AG09309 (cell line): ENCODE data around the gene NTN3.
A peak's percentile ranks its signal among the peaks of the same experiment; 100 is the strongest.

Experiments
- DNase-seq: peaks from one replicate; pipeline ENCODE4 v3.0.0-alpha.2; 2010; ENCODE audit warnings: low read depth
- H3K4me3 ChIP-seq: 2 replicates; pipeline ENCODE4 v1.5.1; 2011; ENCODE audit warnings: mild to moderate bottlenecking, low read depth, low read length, moderate library complexity; ENCODE audit not compliant: control insufficient read depth
- TF ChIP-seq, protein P1 (sequence below): IDR thresholded peaks from 2 replicates; pipeline ENCODE4 v1.5.1; 2011; ENCODE audit warnings: mild to moderate bottlenecking, low read depth, low read length, inconsistent platforms; ENCODE audit not compliant: insufficient read depth, control insufficient read depth; ENCODE audit errors: missing control alignments

Gene NTN3

DNA sequence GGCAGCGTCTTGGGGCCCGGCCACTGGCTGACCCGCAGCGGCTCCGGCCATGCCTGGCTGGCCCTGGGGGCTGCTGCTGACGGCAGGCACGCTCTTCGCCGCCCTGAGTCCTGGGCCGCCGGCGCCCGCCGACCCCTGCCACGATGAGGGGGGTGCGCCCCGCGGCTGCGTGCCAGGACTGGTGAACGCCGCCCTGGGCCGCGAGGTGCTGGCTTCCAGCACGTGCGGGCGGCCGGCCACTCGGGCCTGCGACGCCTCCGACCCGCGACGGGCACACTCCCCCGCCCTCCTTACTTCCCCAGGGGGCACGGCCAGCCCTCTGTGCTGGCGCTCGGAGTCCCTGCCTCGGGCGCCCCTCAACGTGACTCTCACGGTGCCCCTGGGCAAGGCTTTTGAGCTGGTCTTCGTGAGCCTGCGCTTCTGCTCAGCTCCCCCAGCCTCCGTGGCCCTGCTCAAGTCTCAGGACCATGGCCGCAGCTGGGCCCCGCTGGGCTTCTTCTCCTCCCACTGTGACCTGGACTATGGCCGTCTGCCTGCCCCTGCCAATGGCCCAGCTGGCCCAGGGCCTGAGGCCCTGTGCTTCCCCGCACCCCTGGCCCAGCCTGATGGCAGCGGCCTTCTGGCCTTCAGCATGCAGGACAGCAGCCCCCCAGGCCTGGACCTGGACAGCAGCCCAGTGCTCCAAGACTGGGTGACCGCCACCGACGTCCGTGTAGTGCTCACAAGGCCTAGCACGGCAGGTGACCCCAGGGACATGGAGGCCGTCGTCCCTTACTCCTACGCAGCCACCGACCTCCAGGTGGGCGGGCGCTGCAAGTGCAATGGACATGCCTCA lies 773 bp downstream of the NTN3 start:
- no peak overlapping the region; the same call in none of the 2 replicates for H3K4me3 ChIP-seq
- TF ChIP-seq, protein P1, sequence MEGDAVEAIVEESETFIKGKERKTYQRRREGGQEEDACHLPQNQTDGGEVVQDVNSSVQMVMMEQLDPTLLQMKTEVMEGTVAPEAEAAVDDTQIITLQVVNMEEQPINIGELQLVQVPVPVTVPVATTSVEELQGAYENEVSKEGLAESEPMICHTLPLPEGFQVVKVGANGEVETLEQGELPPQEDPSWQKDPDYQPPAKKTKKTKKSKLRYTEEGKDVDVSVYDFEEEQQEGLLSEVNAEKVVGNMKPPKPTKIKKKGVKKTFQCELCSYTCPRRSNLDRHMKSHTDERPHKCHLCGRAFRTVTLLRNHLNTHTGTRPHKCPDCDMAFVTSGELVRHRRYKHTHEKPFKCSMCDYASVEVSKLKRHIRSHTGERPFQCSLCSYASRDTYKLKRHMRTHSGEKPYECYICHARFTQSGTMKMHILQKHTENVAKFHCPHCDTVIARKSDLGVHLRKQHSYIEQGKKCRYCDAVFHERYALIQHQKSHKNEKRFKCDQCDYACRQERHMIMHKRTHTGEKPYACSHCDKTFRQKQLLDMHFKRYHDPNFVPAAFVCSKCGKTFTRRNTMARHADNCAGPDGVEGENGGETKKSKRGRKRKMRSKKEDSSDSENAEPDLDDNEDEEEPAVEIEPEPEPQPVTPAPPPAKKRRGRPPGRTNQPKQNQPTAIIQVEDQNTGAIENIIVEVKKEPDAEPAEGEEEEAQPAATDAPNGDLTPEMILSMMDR, result no peak
- no peak for DNase-seq

DNA sequence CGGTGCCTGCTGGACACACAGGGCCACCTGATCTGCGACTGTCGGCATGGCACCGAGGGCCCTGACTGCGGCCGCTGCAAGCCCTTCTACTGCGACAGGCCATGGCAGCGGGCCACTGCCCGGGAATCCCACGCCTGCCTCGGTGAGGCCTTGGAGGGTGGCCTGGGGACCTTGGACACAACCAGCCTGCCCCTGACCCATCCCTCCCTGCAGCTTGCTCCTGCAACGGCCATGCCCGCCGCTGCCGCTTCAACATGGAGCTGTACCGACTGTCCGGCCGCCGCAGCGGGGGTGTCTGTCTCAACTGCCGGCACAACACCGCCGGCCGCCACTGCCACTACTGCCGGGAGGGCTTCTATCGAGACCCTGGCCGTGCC lies 1.4 kb downstream of the NTN3 start:
- TF ChIP-seq, protein P1, result no peak
- no peak for DNase-seq

DNA sequence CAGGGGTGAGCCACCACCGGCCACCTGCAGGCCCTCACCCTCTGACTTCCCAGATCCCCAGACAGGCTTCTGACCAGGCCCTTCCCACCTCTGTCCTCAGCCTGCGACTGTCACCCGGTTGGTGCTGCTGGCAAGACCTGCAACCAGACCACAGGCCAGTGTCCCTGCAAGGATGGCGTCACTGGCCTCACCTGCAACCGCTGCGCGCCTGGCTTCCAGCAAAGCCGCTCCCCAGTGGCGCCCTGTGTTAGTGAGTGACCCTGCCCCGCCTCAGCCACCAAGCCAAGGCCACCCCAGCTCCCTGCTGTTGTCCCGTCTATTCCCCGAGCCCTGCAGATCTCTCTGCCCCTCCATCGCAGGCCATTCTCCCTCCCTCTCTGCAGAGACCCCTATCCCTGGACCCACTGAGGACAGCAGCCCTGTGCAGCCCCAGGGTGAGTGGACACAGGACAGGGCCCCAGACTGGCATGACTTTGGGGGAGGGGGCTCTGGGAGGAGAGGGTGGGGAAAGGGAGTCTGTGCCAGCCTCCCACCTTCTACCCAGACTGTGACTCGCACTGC lies 1.9 kb downstream of the NTN3 start:
- TF ChIP-seq, protein P1, result no peak
- H3K4me3 ChIP-seq, result no peak overlapping the region

More for the DNA sequence above, 1.4 kb downstream of the NTN3 start:
- H3K4me3 ChIP-seq, result no peak overlapping the region

DNA sequence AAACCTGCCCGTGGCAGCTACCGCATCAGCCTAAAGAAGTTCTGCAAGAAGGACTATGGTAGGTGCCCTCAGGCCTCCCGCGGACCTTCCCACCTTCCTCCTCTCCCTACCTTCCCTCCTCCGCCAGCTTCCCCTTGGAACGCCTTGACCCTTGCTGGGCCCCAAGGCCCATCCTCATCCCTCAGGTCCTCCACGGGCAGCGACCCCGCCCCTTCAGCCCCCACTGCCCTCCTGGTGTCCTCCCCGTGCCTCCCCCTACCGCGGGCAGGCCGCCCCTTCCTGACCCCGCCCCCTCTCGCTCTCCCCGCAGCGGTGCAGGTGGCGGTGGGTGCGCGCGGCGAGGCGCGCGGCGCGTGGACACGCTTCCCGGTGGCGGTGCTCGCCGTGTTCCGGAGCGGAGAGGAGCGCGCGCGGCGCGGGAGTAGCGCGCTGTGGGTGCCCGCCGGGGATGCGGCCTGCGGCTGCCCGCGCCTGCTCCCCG lies 2.4 kb downstream of the NTN3 start:
- TF ChIP-seq, protein P1, result no peak
- DNase-seq, result no peak
- peak overlapping the region; percentile 27 for H3K4me3 ChIP-seq

More for the DNA sequence above, 1.9 kb downstream of the NTN3 start:
- DNase-seq, result no peak

DNA sequence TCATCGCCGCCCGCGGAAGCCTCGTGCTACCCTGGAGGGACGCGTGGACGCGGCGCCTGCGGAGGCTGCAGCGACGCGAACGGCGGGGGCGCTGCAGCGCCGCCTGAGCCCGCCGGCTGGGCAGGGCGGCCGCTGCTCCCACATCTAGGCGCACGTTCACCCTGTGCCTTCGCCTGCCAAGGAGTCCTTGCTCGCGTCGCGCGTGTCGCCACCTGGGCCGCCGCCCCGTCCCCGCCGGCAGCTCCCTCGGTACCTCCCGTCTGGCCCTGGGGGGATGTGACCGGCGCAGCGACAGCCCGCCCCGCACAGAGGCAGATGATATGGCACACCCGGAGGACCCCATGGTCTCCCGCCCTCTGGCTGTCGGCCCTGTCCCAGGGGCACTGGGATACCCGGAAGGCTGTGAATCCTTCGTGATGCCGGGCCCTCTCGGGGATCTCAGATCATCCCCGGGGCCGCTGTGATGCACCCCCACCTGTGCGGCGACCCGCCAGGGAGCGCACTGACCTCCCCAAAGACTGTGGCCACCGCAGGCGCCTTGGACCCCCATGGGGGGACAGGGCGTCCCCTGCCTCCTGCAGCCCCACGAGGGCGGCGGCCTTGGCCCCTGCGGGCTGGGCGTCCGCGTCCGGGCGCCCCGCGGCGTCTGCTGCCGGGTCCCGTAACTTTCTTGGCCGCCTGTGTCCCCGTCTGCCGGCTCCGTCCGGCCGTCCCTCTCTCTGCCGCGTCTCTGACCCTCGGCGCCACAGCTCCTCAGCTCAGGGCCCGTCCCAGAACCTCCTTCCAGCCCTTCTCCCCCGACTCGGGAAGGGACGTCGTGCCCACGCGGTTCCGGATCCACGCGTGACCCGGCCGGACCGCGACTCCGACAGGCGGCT lies 3.1 kb downstream of the NTN3 start:
- H3K4me3 ChIP-seq, result peak overlapping the region; percentile 71

More for the DNA sequence above, 3.1 kb downstream of the NTN3 start:
- DNase-seq, result no peak
- TF ChIP-seq, protein P1, result peak; percentile 14
